Urinary bladder (tissue), 4 donors: ENCODE data around the gene TAPT1. TPM values are rescaled to one million over a fixed set of nuclear protein-coding genes. Genes with fewer than 3 reads are reported as not detected.

Source experiments
- DNase-seq: peaks from one replicate; pipeline ENCODE4 v3.0.0-alpha.2; 2015; ENCODE audit errors: extremely low spot score
- H3K27ac ChIP-seq: one replicate; pipeline ENCODE4 v1.5.1; 2013; ENCODE audit warnings: low read depth, mild to moderate bottlenecking, moderate library complexity
- H3K36me3 ChIP-seq: one replicate; pipeline ENCODE4 v1.6.1; 2013; ENCODE audit warnings: mild to moderate bottlenecking, moderate library complexity; ENCODE audit not compliant: insufficient read depth
- H3K4me1 ChIP-seq: one replicate; pipeline ENCODE4 v1.6.1; 2013; ENCODE audit warnings: mild to moderate bottlenecking, moderate library complexity; ENCODE audit not compliant: insufficient read depth
- H3K4me3 ChIP-seq: one replicate; pipeline ENCODE4 v1.5.1; 2013; ENCODE audit warnings: low read depth, low read length
- WGBS: extraction: QIAGEN DNeasy Blood & Tissue Kit; methylation state at CpG from one replicate; pipeline ENCODE4 v1.1.7; 2013; 5-methylcytosine and 5-hydroxymethylcytosine counted together
- polyA plus RNA-seq: library from polyadenylated mRNA; stranded (reverse); fragments of 200-250 nt; gene quantifications from one replicate; pipeline ENCODE4 v1.2.3, GENCODE V29; 2013
- total RNA-seq: library from RNA; depleted of rRNA; stranded (reverse); fragments of >200 nt; gene quantifications from one replicate; pipeline ENCODE4 v1.2.3, GENCODE V29; 2014
- donor health status: healthy with polysubstance abuse.
- donor health status: healthy.

Gene TAPT1
- total and polyA plus RNA-seq, 2 donors, result 22.5 to 71.1 TPM

GRCh38 chr4:16217300-16218051 is 8.8 kb downstream of the TAPT1 start:
- H3K27ac ChIP-seq, result no peak overlapping the region
- no peak for DNase-seq
- no peaks in the 10 kb centered on the region for H3K4me1 ChIP-seq
- no peak overlapping the region for H3K4me3 ChIP-seq
- WGBS, result 86% methylated on average over 6 of the region's 6 CpGs
- H3K36me3 ChIP-seq, result no peaks in the 10 kb centered on the region

GRCh38 chr4:16213121-16213520 is 13.2 kb downstream of the TAPT1 start:
- no peaks in the 10 kb centered on the region for H3K4me1 ChIP-seq
- no peaks in the 10 kb centered on the region for H3K36me3 ChIP-seq
- no peak overlapping the region for H3K27ac ChIP-seq
- no peak overlapping the region for H3K4me3 ChIP-seq
- DNase-seq, result no peak
- 30% methylated on average over 2 of the region's 2 CpGs for WGBS

- H3K36me3 ChIP-seq, result no peaks in the 10 kb centered on the region
- H3K27ac ChIP-seq, result no peak overlapping the region
- no peaks in the 10 kb centered on the region for H3K4me1 ChIP-seq
- DNase-seq, result no peak
- WGBS, result 44% methylated on average over 3 of the region's 3 CpGs
- H3K4me3 ChIP-seq, result no peak overlapping the region
Measured at GRCh38 chr4:16212138-16212782, 14.0 kb downstream of the TAPT1 start.

- Histone ChIP-seq H3K36me3 (no peaks in the 10 kb centered on the region), H3K27ac (no peak overlapping the region), H3K4me3 (no peak overlapping the region), H3K4me1 (no peaks in the 10 kb centered on the region)
- no peak for DNase-seq
- WGBS, result 93% methylated on average over 1 of the region's 1 CpG
Measured at GRCh38 chr4:16207409-16207808, 18.9 kb downstream of the TAPT1 start.

- DNase-seq, result no peak
- no peak overlapping the region for H3K27ac ChIP-seq
- WGBS, result 75% methylated on average over 2 of the region's 2 CpGs
- H3K4me1 ChIP-seq, result no peaks in the 10 kb centered on the region
- H3K4me3 ChIP-seq, result no peak overlapping the region
- no peaks in the 10 kb centered on the region for H3K36me3 ChIP-seq
Measured at GRCh38 chr4:16206848-16207247, 19.4 kb downstream of the TAPT1 start.

- Histone ChIP-seq H3K27ac (no peak overlapping the region), H3K4me1 (no peaks in the 10 kb centered on the region), H3K36me3 (no peaks in the 10 kb centered on the region), H3K4me3 (no peak overlapping the region)
- 89% methylated on average over 5 of the region's 5 CpGs for WGBS
- no peak for DNase-seq
Measured at GRCh38 chr4:16206301-16206700, 20.0 kb downstream of the TAPT1 start.

GRCh38 chr4:16205298-16206164 is 20.7 kb downstream of the TAPT1 start:
- no peaks in the 10 kb centered on the region for H3K4me1 ChIP-seq
- WGBS, result 77% methylated on average over 7 of the region's 7 CpGs
- no peak overlapping the region for H3K27ac ChIP-seq
- DNase-seq, result no peak
- H3K36me3 ChIP-seq, result no peaks in the 10 kb centered on the region
- H3K4me3 ChIP-seq, result no peak overlapping the region

GRCh38 chr4:16204505-16204904 is 21.8 kb downstream of the TAPT1 start:
- H3K36me3 ChIP-seq, result no peaks in the 10 kb centered on the region
- no peak for DNase-seq

GRCh38 chr4:16203083-16203482 is 23.2 kb downstream of the TAPT1 start:
- WGBS, result 94% methylated on average over 2 of the region's 2 CpGs
- H3K27ac ChIP-seq, result no peak overlapping the region
- no peaks in the 10 kb centered on the region for H3K4me1 ChIP-seq

More at GRCh38 chr4:16204505-16204904, 21.8 kb downstream of the TAPT1 start:
- WGBS, result 93% methylated on average over 3 of the region's 3 CpGs
- no peaks in the 10 kb centered on the region for H3K4me1 ChIP-seq
- no peak overlapping the region for H3K27ac ChIP-seq
- no peak overlapping the region for H3K4me3 ChIP-seq

GRCh38 chr4:16202598-16202997 is 23.7 kb downstream of the TAPT1 start:
- H3K36me3 ChIP-seq, result no peaks in the 10 kb centered on the region
- no peaks in the 10 kb centered on the region for H3K4me1 ChIP-seq

More at GRCh38 chr4:16203083-16203482, 23.2 kb downstream of the TAPT1 start:
- no peak overlapping the region for H3K4me3 ChIP-seq
- DNase-seq, result no peak
- H3K36me3 ChIP-seq, result no peaks in the 10 kb centered on the region

GRCh38 chr4:16199093-16199492 is 27.2 kb downstream of the TAPT1 start:
- no peak overlapping the region for H3K27ac ChIP-seq
- DNase-seq, result no peak
- H3K36me3 ChIP-seq, result no peaks in the 10 kb centered on the region
- 95% methylated on average over 1 of the region's 1 CpG for WGBS
- no peak overlapping the region for H3K4me3 ChIP-seq
- H3K4me1 ChIP-seq, result no peaks in the 10 kb centered on the region

More at GRCh38 chr4:16202598-16202997, 23.7 kb downstream of the TAPT1 start:
- H3K27ac ChIP-seq, result no peak overlapping the region
- no peak overlapping the region for H3K4me3 ChIP-seq
- WGBS, result 92% methylated on average over 2 of the region's 2 CpGs
- no peak for DNase-seq

- WGBS, result 86% methylated on average over 2 of the region's 2 CpGs
- H3K4me3 ChIP-seq, result no peak overlapping the region
- no peak for DNase-seq
- H3K36me3 ChIP-seq, result no peaks in the 10 kb centered on the region
- no peak overlapping the region for H3K27ac ChIP-seq
- H3K4me1 ChIP-seq, result no peaks in the 10 kb centered on the region
Measured at GRCh38 chr4:16197876-16198665, 28.2 kb downstream of the TAPT1 start.
